HG02798 (cell line): ENCODE data around the gene GABRD.

Experiments used
- ATAC-seq: cut with Tn5 transposase; IDR thresholded peaks from one replicate; pipeline ENCODE4 v1.9.1; 2021; ENCODE audit warnings: mild to moderate bottlenecking; ENCODE audit not compliant: unreplicated experiment, poor library complexity

GABRD gene

DNA sequence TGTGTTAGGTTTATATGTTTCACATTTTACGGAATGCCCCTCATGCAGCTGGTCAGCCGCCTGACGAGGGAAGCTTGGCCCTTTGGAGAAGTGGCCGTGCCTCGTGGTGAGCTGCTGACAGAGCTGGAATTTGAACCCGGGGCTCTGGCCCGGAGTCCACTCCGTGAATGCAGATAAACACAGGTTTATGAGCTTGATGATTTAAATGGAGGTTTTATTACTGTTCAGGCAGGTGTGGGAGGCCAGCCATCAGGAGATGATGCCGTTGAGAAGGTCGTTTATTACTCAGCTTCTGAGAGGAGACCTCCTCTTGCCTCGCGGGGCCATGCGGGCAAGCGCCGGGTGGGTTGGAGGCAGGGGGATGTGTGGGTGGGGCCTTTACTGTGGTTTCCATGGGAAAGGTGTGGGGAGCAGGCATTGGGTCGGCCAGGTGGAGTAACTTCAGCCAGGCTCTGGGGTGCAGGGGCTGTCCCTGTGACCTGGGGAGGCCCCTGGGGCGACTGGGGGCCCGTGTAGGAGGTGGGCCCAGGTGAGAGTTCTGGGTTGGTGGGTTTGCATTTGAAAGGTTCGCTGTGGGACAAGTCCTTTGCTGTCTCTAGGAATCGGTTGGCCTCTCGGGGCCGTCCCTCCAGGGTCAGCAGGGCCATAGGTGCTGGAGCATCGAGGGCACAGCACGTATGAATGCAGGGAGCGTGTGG lies 53.1 kb downstream of the GABRD start:
- no peak for ATAC-seq

DNA sequence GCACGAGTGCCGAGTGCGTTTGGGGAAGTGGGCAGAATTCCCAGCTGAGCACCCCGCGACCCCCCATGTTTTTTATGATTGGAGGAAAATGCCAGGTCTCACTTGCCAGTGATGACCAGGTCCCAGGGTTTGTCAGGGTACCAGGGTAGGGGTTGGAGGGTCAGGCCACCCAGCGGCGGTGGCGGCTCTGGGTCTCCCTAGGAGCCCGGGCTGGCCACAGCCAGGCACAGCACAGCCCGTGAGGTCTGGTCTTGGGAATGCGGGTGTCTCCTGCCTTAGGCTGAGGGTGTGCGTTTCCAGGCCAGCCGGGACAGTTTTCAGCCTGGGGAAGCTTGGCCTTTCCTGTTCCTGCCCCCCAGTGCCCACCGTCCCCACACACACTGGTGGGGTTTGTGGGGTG lies 53.7 kb downstream of the GABRD start:
- ATAC-seq: no peak

DNA sequence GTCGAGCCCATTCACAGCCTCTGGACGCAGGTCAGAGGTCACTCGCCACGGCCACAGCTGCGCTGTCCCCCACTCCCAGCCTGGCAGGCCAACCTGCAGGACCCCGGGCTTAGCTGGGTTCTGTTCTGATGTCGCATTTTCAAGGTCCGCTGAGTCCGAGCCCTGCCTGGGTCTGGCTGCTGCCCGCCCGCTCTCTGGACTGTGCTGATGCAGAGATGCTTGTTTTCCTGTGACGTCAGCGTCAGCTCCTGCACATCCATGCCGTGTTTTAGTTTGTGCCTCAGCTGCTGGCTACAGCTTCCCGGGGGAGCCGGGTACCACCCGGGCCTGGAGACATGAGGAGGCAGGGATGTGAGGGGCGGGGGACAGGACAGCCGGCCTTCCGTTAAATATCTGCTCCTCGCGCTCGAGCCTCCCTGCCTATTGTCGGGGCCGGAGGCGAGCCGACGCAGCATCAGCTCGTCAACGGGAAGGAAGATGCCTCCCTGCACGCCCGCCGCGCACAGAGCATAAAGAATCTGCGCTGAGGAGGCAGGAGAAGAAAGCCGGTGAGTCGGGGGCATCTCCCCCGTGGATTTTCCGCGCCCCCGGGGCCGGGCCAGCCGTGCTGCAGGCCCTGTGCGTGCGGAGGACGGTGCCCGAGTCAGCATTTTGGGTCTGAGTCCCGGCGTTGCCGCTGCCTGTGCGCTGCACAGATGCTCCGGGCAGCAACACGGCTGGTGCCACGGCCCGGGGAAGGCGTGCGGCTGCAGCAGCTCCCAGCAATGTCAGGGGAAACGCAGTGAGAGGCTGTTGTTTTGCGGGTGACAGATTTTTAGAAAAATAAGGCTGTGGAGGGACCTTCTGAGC lies 54.5 kb downstream of the GABRD start:
- no peak for ATAC-seq

DNA sequence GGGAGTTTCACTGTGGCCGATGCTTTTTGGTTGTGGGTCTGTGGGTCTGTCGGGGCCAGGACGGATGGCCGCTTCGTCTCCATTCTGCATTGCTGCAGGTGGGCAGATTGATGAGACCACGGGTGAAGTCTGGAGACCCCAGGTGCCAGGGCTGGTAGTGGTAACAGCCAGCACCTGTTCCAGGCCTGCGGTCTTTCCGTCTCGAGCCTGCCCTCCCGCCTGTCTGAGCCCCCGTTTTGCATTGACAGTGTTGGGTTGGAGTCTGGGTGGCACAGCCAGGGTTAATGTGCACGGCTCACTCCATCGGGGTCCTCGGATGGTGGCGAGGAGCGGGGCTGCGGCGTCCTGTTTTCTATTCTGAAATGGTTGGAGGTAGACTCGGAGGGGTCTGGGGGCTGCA lies 55.3 kb downstream of the GABRD start:
- no peak for ATAC-seq

DNA sequence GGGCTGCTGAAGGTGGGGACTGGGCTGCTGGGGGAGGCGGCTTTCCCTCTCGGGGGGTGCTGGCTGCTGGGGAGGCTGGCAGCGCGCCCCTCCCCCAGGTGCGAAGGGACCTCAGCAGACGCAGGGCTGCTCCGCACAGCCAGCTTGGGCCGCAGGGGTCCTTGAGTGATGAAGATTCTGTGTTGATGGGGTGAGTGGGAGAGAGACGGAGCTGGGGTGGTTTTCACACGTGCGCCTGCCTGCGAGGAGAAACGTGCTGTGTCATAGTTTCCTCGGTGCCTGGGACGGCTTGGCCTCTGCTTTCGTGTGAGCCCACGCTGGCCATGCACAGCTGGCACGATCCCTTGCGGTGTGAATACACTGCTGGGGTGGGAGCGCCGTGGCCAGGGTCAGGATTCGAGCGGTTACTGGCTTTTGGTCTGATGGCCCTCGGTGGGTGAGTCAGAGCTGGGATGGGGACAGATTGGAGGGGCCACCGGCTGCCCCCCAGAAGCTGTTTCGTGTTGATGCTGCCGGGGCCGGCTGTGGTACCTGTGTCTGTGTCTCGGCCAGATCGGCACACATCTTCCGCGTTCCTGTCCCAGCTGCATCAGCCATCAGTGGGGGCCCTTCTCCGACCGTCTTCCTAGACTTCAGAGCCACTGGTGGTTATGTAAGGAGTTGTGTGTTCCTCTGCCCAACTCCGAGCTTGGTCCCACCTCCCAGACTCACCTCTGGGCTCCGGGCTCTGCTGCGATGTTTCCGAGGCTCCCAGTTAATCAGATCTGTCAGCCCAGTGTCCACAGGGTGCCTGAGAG lies 56.0 kb downstream of the GABRD start:
- no peak for ATAC-seq

DNA sequence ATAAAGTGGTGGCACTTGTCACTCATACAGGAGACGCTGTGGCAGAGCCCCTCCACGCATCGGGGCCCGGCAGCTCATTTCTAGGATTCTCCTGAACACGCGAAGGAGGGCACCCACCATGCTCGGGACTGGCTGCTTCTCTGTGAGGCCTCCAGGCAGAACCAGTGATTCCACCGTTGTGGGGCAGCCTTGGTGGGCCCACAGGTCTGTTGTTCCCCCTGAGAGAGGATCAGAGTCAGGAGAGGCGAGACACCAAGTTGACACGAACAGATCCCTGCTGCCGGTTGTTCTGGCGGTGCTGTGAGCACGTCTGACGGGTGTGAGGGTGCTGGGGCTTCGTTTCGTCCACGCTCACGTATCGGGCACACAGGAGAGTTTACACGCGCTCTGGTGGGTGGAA lies 57.7 kb downstream of the GABRD start:
- ATAC-seq: no peak

DNA sequence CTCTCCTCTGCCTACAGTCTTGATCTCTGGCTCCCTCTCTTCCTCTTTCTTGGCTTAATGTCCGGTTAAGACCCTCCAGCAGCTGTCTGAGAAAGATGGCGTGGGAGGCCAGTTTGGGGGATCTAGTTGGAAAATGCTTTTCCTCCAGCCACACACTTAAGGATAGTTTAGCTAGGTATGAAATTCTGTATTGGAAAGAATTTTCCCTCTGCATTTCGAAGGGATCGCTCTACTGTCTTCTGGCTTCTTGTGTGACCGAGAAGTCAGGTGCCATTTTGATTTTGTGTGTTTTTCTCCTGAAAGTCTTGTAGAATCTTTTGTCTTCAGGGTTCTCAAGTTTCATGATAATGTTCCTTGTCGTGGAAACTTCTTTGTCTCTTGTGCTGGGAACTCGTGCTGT lies 59.0 kb downstream of the GABRD start:
- no peak for ATAC-seq

DNA sequence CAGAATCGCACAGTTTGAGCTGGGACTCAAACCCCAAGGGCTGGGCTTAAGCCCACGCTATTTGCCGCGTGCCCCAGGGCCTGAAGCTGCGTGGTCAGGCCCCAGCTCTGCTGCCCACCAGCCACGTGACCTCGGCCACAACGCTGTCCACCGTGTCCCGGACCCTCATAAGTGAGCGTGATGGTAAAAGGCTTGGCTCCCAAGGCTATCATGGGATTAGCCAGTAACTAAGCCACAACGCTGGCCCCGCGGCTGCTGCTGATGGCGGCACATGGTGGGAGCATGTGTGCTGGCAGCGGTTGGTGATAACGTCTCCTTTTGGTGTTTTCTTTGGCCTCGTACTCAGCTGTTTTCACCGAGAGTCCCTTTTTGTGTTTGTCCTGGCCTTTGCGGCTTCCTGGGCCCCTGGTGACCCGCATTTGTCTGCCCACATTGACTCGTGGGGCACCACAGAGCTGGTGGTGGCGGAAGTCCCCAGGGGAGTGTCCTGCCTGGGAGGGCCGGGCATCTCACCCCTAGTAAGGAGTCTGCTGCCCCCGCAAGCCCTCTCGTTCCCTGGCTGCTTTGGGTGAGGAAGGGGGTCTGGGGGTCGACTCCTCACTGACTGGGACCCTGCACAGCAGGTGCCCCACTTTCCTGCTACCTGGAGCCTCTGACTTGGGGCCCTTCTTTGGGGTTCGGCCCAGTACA lies 60.4 kb downstream of the GABRD start:
- no peak for ATAC-seq

DNA sequence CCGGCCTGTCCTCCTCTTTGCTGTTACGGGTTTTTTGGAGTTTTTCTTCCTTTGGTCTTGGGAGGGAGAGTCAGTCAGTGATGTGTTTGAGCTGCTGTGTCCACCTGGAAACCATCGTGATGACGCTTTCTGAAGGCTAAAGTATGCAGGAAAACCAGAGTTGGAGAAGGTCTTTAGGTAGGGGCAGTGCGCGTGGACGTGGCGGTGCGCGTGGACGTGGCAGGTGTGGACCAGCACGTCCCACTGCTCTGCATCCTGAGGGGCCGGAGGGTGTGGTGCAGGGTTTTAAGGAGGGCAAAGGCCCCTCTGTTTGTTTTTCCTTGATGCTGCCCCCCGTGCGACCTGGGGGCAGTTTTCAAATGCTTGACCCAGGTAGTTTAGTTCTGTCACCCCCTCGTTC lies 61.0 kb downstream of the GABRD start:
- no peak for ATAC-seq
